Colonic mucosa (tissue), 4 donors: ENCODE data around the gene COL11A2. TPM values are rescaled to one million over a fixed set of nuclear protein-coding genes. Genes with fewer than 3 reads are reported as not detected.
A peak's percentile ranks its signal among the peaks of the same experiment; 100 is the strongest.

Experiments
- DNase-seq: peaks from one replicate; pipeline ENCODE4 v3.0.0-alpha.2; 2020
- H3K27ac ChIP-seq: fragments of 200-600 bp; one replicate; pipeline ENCODE4 v1.8.0; 2021
- H3K27me3 ChIP-seq: fragments of 200-600 bp; one replicate; pipeline ENCODE4 v1.8.0; 2021
- H3K36me3 ChIP-seq: fragments of 200-600 bp; one replicate; pipeline ENCODE4 v1.8.0; 2021
- H3K4me1 ChIP-seq: fragments of 200-600 bp; one replicate; pipeline ENCODE4 v1.8.0; 2021; ENCODE audit warnings: mild to moderate bottlenecking
- H3K4me3 ChIP-seq: fragments of 200-600 bp; one replicate; pipeline ENCODE4 v1.8.0; 2021
- H3K9ac ChIP-seq, 2 donors: one replicate each; pipeline ENCODE4 v1.7.0; 2013; ENCODE audit warnings: control low read depth in 2 of 2, low read depth in 2 of 2, low read length in 2 of 2
- H3K9me3 ChIP-seq: fragments of 200-600 bp; one replicate; pipeline ENCODE4 v1.8.0; 2021
- intact Hi-C: fragments of 100-400 bp; cut with DNase I; formaldehyde crosslinking; loops from one replicate; pipeline ENCODE4 v1.14.1; 2022
- total RNA-seq, 2 donors: library from RNA; stranded (reverse); fragmentation: NEBNext Ultra II Directional in 1 of 2; extraction: Animal tissue kit (Norgen Biotek cat#: 25700) in 1 of 2; gene quantifications; one replicate each; pipeline ENCODE4 v1.2.1, GENCODE V29; 2021
- TF ChIP-seq, protein P1 (sequence below): fragments of 200-600 bp; IDR thresholded peaks from one replicate; pipeline ENCODE4 v1.8.0; 2022; ENCODE audit warnings: antibody characterized with exemption, mild to moderate bottlenecking
- donor health status: healthy.
- donor health status: DM: no; HTN: no; CAD: no.
- donor health status: DM: no; HTN: no; CAD: no.

The COL11A2 gene
- total RNA-seq, 2 donors from 2014 or later, result 0.13 to 0.44 TPM

- Histone ChIP-seq H3K9ac (no peak overlapping the region), H3K27ac (no peak overlapping the region), H3K9me3 (no peaks in the 10 kb centered on the region), H3K4me1 (no peaks in the 10 kb centered on the region), H3K27me3 (no peaks in the 10 kb centered on the region), H3K36me3 (no peaks in the 10 kb centered on the region), H3K4me3 (no peak overlapping the region)
- no peak for DNase-seq
- intact Hi-C loops, result loop anchor here (5.0 kb wide), 1 partner anchor 123 kb away; no protein-coding TSS in a partner anchor
- TF ChIP-seq, protein P1, sequence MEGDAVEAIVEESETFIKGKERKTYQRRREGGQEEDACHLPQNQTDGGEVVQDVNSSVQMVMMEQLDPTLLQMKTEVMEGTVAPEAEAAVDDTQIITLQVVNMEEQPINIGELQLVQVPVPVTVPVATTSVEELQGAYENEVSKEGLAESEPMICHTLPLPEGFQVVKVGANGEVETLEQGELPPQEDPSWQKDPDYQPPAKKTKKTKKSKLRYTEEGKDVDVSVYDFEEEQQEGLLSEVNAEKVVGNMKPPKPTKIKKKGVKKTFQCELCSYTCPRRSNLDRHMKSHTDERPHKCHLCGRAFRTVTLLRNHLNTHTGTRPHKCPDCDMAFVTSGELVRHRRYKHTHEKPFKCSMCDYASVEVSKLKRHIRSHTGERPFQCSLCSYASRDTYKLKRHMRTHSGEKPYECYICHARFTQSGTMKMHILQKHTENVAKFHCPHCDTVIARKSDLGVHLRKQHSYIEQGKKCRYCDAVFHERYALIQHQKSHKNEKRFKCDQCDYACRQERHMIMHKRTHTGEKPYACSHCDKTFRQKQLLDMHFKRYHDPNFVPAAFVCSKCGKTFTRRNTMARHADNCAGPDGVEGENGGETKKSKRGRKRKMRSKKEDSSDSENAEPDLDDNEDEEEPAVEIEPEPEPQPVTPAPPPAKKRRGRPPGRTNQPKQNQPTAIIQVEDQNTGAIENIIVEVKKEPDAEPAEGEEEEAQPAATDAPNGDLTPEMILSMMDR, result no peak
These were observed 67.8 kb downstream of the COL11A2 start for GRCh38 chr6:33124525-33124901.

DNA sequence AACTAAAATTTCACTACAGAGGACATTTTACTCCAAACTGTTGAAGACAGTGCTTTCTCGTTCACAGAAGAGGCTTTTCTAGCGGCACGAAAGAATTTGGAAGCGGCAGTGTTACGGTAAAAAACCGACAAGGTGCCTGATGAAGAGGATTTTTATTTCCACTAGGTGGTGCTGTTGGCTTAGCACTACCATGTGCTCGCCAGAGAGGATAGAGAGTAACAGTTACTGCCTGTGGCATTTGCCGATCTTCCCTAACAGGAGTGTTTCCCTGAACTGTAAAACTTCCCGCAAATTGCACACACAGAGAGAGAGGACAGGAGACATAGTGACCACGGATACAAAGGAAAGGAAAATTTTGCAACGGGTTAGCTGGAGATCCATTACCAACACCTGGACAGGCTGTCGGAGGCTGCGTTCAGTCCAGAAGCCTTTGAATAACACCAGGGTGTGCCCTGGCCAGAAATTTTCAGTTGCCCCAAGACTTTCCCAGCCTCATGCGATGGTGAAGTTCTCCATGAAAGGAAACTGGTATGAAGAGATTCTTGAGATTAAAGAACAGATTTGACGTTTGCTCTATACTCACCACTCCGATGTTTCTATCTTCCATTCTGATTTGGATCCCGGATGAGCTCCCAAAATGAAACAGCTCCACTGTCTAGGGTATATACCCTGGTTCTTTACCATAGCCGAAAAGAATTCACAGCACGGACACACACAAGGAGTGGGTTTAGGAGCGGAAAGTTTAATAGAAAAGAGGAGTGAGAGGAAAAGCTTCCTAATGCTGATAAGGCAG lies 68.3 kb downstream of the COL11A2 start:
- H3K27ac ChIP-seq, result no peak overlapping the region
- H3K9me3 ChIP-seq, result no peaks in the 10 kb centered on the region
- no peak overlapping the region for H3K9ac ChIP-seq
- TF ChIP-seq, protein P1, result no peak
- no peaks in the 10 kb centered on the region for H3K4me1 ChIP-seq
- H3K36me3 ChIP-seq, result no peaks in the 10 kb centered on the region
- no peaks in the 10 kb centered on the region for H3K27me3 ChIP-seq
- H3K4me3 ChIP-seq, result no peak overlapping the region
- intact Hi-C loops, result loop anchor here (5.0 kb wide), 1 partner anchor 123 kb away; no protein-coding TSS in a partner anchor
- DNase-seq, result no peak

- no peak overlapping the region for H3K27ac ChIP-seq
- intact Hi-C loops, result loop anchor here (5.0 kb wide), 1 partner anchor 124 kb away; no protein-coding TSS in a partner anchor
- no peaks in the 10 kb centered on the region for H3K4me1 ChIP-seq
- no peaks in the 10 kb centered on the region for H3K27me3 ChIP-seq
- no peaks in the 10 kb centered on the region for H3K36me3 ChIP-seq
- no peak for DNase-seq
- H3K9ac ChIP-seq, result no peak overlapping the region
- TF ChIP-seq, protein P1, result no peak
- H3K9me3 ChIP-seq, result no peaks in the 10 kb centered on the region
- no peak overlapping the region for H3K4me3 ChIP-seq
These were observed 69.1 kb downstream of the COL11A2 start for GRCh38 chr6:33123181-33123580.

- intact Hi-C loops, result loop anchor here (5.0 kb wide), 1 partner anchor 127 kb away; no protein-coding TSS in a partner anchor
- Histone ChIP-seq H3K4me3 (no peak overlapping the region), H3K36me3 (no peaks in the 10 kb centered on the region), H3K4me1 (no peaks in the 10 kb centered on the region), H3K9ac (no peak overlapping the region), H3K27me3 (peaks cover 13% of the 10 kb centered on the region), H3K9me3 (no peaks in the 10 kb centered on the region), H3K27ac (no peak overlapping the region)
- no peak for DNase-seq
- TF ChIP-seq, protein P1, result no peak
These were observed 72.3 kb downstream of the COL11A2 start for GRCh38 chr6:33120001-33120400.

GRCh38 chr6:33118525-33119123 lies 73.6 kb downstream of the COL11A2 start:
- peaks cover 13% of the 10 kb centered on the region for H3K27me3 ChIP-seq
- TF ChIP-seq, protein P1, result peak; percentile 85
- no peak overlapping the region for H3K27ac ChIP-seq
- no peak overlapping the region for H3K9ac ChIP-seq
- H3K36me3 ChIP-seq, result no peaks in the 10 kb centered on the region
- intact Hi-C loops, result loop anchor here (5.0 kb wide), 1 partner anchor 34 kb away; no protein-coding TSS in a partner anchor
- H3K4me1 ChIP-seq, result no peaks in the 10 kb centered on the region
- no peaks in the 10 kb centered on the region for H3K9me3 ChIP-seq
- DNase-seq, result no peak
- H3K4me3 ChIP-seq, result no peak overlapping the region
